Peyer's patch (tissue), 4 donors: ENCODE data around the gene RAMP2. TPM values are rescaled to one million over a fixed set of nuclear protein-coding genes. Genes with fewer than 3 reads are reported as not detected.

ENCODE experiments used
- DNase-seq, 3 donors: peaks; one replicate each; pipeline ENCODE4 v3.0.0-alpha.2; 2017 to 2019
- H3K27ac ChIP-seq, 4 donors: fragments of 200-600 bp; sonication (generic); one replicate each; pipeline ENCODE4 v1.5.1; 2016 to 2019
- H3K27me3 ChIP-seq, 2 donors: fragments of 200-600 bp; sonication (generic); one replicate each; pipeline ENCODE4 v1.5.1; 2019
- H3K36me3 ChIP-seq, 3 donors: fragments of 200-600 bp; sonication (generic); one replicate each; pipeline ENCODE4 v1.5.1; 2016 to 2019
- H3K4me1 ChIP-seq, 4 donors: fragments of 200-600 bp; sonication (generic); one replicate each; pipeline ENCODE4 v1.5.1; 2016 to 2019
- H3K4me3 ChIP-seq, 4 donors: fragments of 200-600 bp; sonication (generic); 1 replicate in 3 of 4; 2 replicates in 1 of 4; pipeline ENCODE4 v1.5.1; 2016 to 2019; ENCODE audit warnings: mild to moderate bottlenecking in 1 of 4
- H3K9me3 ChIP-seq, 4 donors: fragments of 200-600 bp; sonication (generic); one replicate each; pipeline ENCODE4 v1.5.1; 2016 to 2019; ENCODE audit warnings: mild to moderate bottlenecking in 1 of 4
- CTCF ChIP-seq, 6 experiments: fragments of 450-650 bp in 4 of 6; fragments of 200-600 bp in 2 of 6; sonication (generic) in 1 of 6; IDR thresholded peaks; one replicate each; pipeline ENCODE4 v1.5.1; 2017 to 2019; ENCODE audit warnings: antibody characterized with exemption in 6 of 6, mild to moderate bottlenecking in 3 of 6, moderate library complexity in 1 of 6
- POLR2A ChIP-seq, 2 donors: fragments of 450-650 bp; IDR thresholded peaks; one replicate each; pipeline ENCODE4 v1.5.1; 2017; ENCODE audit warnings: antibody characterized with exemption in 2 of 2, mild to moderate bottlenecking in 2 of 2, moderate library complexity in 2 of 2
- total RNA-seq, 4 donors: library from RNA; depleted of rRNA; stranded (reverse); fragments of >200 nt; gene quantifications; one replicate each; pipeline ENCODE4 v1.1.0, GENCODE V29; 2016

Gene RAMP2
- total RNA-seq, 4 donors from 2014 or later: 2.3 to 9.9 (median 4.3) TPM

DNA sequence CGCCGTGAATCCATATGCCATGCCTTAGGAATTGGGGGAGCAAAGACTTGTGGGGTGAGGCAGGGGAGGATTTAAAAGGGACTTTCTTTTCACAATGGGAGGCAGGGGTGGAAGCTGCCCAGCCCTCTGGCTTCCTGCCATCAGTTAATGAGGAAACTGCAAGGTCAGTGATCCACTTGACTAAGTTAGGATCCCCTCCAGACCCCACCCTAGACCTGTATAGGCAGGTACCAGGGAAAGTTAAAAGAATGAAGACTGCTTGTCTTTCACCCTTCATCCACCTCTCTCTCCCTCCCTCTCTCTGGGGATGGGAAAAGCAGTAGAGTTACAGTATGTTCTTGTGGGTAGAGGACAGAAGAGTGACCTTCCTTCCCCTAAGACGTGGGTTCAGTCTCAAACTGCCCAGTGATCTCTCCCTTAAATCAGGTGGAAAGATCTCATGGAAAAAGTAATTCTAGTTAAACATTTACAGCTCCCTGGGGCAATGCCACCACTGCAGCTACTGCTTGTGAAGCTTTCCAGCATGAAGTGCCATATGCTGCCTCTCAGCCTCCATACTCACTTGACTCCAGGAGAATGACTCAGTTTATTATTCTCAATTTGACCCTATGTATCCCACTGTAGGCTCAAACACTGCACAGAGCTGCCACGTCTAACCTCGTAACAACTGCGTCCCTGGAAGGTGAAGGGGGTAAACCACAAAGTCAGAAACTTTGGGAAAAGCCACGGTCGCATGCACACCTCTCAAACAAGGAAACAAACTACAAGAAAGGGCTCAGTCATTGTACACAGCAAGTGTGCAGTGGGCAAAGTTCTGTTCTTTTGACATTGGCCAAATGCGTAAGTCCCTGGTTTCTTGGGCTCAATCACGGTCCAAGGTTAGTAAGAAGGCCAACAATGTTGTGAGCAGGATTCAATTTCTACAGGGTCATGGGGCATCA lies 36.3 kb downstream of the RAMP2 start:
- DNase-seq: peak in 2 of 3 donors; percentile 60 to 79
- H3K4me1 ChIP-seq: peaks cover 0 to 29% (median 2%) of the 10 kb centered on the region in 4 donors
- H3K9me3 ChIP-seq: no peaks in the 10 kb centered on the region
- peak overlapping the region; percentile 66 to 96 (median 84) for H3K4me3 ChIP-seq
- no peaks in the 10 kb centered on the region for H3K27me3 ChIP-seq
- H3K27ac ChIP-seq: peak overlapping the region in 3 of 4 donors; percentile 68 to 93 (median 83)
- peak; percentile 79 to 86 for TF ChIP-seq POLR2A (IDR thresholded peaks at IDR 0.05)
- TF ChIP-seq CTCF (IDR thresholded peaks at IDR 0.05): no peak
- peaks cover 0 to 5% (median 0%) of the 10 kb centered on the region in 3 donors for H3K36me3 ChIP-seq

- Histone ChIP-seq H3K4me1 (peaks cover 0 to 29% (median 2%) of the 10 kb centered on the region in 4 donors), H3K4me3 (peak overlapping the region; percentile 66 to 96 (median 84)), H3K27me3 (no peaks in the 10 kb centered on the region), H3K36me3 (peaks cover 0 to 5% (median 0%) of the 10 kb centered on the region in 3 donors), H3K27ac (peak overlapping the region; percentile 68 to 93 (median 78)), H3K9me3 (no peaks in the 10 kb centered on the region)
- TF ChIP-seq CTCF (IDR thresholded peaks at IDR 0.05) (no peak), POLR2A (IDR thresholded peaks at IDR 0.05) (no peak)
- peak in 1 of 3 donors; percentile 42 for DNase-seq
Observed at GRCh38 chr17:42798011-42798382, 37.0 kb downstream of the RAMP2 start.

GRCh38 chr17:42798383-42799380 lies 37.7 kb downstream of the RAMP2 start, which contains the start of the genes CNTD1 and COA3:
CNTD1 (plus strand) TSS chr17:42798861; CDS start chr17:42799068, 207 bp downstream.
COA3 (minus strand) TSS chr17:42798704; CDS start chr17:42798681, 23 bp downstream.
- H3K4me1 ChIP-seq: peaks cover 0 to 29% (median 2%) of the 10 kb centered on the region in 4 donors
- no peaks in the 10 kb centered on the region for H3K27me3 ChIP-seq
- peak; percentile 80 to 93 (median 92) for DNase-seq
- TF ChIP-seq POLR2A (IDR thresholded peaks at IDR 0.05) (peak in 1 of 2 donors; percentile 63), CTCF (IDR thresholded peaks at IDR 0.05) (no peak)
- H3K9me3 ChIP-seq: no peaks in the 10 kb centered on the region
- H3K4me3 ChIP-seq: peak within 1 kb of the TSS; percentile 66 to 96 (median 84)
- H3K27ac ChIP-seq: peak within 1 kb of the TSS; percentile 68 to 93 (median 78)
- peaks cover 0 to 5% (median 0%) of the 10 kb centered on the region in 3 donors for H3K36me3 ChIP-seq

DNA sequence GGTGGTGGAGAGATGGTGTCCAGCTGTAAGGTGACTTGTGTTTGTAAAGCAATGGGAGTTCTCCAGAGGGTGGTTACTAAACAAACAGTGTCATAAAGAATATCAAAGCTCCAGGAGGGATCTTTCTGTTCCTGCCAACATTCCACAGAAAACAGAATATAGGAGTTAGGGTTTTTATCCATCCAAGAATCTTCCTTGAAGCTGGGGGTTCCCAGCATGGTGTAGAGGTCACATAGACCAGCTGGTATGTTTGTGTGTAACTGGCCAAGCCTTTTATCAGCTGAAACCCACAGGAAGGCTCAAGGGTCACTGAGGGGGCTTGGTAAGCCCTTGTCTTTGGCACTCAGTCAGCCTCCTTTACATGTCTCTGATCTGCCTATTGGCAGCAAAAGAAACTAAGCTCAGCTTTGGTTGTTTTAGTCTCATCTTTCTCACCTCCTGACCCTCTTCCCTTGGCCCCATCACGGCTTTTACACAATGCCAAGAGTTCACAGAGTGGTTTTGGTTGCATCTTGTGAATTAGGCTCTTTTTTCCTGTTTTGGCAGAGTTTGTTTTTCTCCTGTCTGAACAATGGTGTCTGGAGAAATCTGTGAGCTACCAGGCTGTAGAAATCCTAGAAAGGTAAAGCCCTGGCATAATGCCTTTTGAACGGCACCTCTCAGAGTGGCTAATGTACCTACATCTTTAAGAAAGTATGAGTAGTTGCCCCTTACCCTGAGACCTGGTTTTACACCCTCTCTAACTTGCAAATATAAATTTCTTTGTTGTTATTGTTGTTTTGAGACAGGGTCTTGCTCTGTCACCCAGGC lies 42.3 kb downstream of the RAMP2 start:
- H3K9me3 ChIP-seq: no peaks in the 10 kb centered on the region
- no peaks in the 10 kb centered on the region for H3K36me3 ChIP-seq
- no peaks in the 10 kb centered on the region for H3K27me3 ChIP-seq
- H3K27ac ChIP-seq: no peak overlapping the region
- DNase-seq: peak in 1 of 3 donors; percentile 21
- H3K4me3 ChIP-seq: no peak overlapping the region
- peaks cover 0 to 28% (median 2%) of the 10 kb centered on the region in 4 donors for H3K4me1 ChIP-seq
- TF ChIP-seq POLR2A (IDR thresholded peaks at IDR 0.05) (no peak), CTCF (IDR thresholded peaks at IDR 0.05) (no peak)
